Measurements from ENCODE around the gene RAB37.

- TF ChIP-seq CTCF (IDR thresholded peaks at IDR 0.05), result no peak
- TF ChIP-seq ZFX (IDR thresholded peaks at IDR 0.05; ENCODE audit: borderline replicate concordance), result no peak
Measured at GRCh38 chr17:74777901-74778515, 41.0 kb downstream of the RAB37 start.

Measured in 22Rv1 (cell line).